ENCODE measurements around the gene SLC7A14. TPM values are rescaled to one million over a fixed set of nuclear protein-coding genes. Genes with fewer than 3 reads are reported as not detected.

Gene SLC7A14
- total RNA-seq, 1 experiment from 2014 or later, result not detected

- H3K36me3 ChIP-seq, result no peaks in the 10 kb centered on the region
These were observed 79.3 kb downstream of the SLC7A14 start for GRCh38 chr3:170506556-170506955.

GRCh38 chr3:170502297-170502696 lies 83.6 kb downstream of the SLC7A14 start:
- H3K27ac ChIP-seq, result no peak overlapping the region
- no peaks in the 10 kb centered on the region for H3K36me3 ChIP-seq
- no peaks in the 10 kb centered on the region for H3K4me1 ChIP-seq
- DNase-seq, result no peak
- no peaks in the 10 kb centered on the region for H3K27me3 ChIP-seq
- H3K4me3 ChIP-seq, result no peak overlapping the region
- H3K9me3 ChIP-seq (replicated peaks), result no peaks in the 10 kb centered on the region

More at GRCh38 chr3:170506556-170506955, 79.3 kb downstream of the SLC7A14 start:
- H3K27me3 ChIP-seq, result no peaks in the 10 kb centered on the region
- DNase-seq, result no peak
- no peaks in the 10 kb centered on the region for H3K4me1 ChIP-seq
- H3K27ac ChIP-seq, result no peak overlapping the region
- no peaks in the 10 kb centered on the region for H3K9me3 ChIP-seq (replicated peaks)
- no peak overlapping the region for H3K4me3 ChIP-seq

- Histone ChIP-seq H3K27me3 (no peaks in the 10 kb centered on the region), H3K4me3 (no peak overlapping the region), H3K4me1 (no peaks in the 10 kb centered on the region), H3K36me3 (no peaks in the 10 kb centered on the region), H3K9me3 (replicated peaks) (no peaks in the 10 kb centered on the region), H3K27ac (no peak overlapping the region)
- no peak for DNase-seq
These were observed 84.9 kb downstream of the SLC7A14 start for GRCh38 chr3:170500995-170501394.

GRCh38 chr3:170500462-170500861 lies 85.4 kb downstream of the SLC7A14 start:
- DNase-seq, result no peak
- Histone ChIP-seq H3K4me3 (no peak overlapping the region), H3K4me1 (no peaks in the 10 kb centered on the region), H3K9me3 (replicated peaks) (no peaks in the 10 kb centered on the region), H3K36me3 (no peaks in the 10 kb centered on the region), H3K27ac (no peak overlapping the region), H3K27me3 (no peaks in the 10 kb centered on the region)

- peak; percentile 19 to 49 for DNase-seq
- H3K4me1 ChIP-seq, result no peaks in the 10 kb centered on the region
- no peaks in the 10 kb centered on the region for H3K9me3 ChIP-seq (replicated peaks)
- no peaks in the 10 kb centered on the region for H3K36me3 ChIP-seq
- H3K27ac ChIP-seq, result no peak overlapping the region
- H3K27me3 ChIP-seq, result no peaks in the 10 kb centered on the region
- no peak overlapping the region for H3K4me3 ChIP-seq
These were observed 86.2 kb downstream of the SLC7A14 start for GRCh38 chr3:170499562-170500156.

- DNase-seq, result no peak
- Histone ChIP-seq H3K9me3 (replicated peaks) (no peaks in the 10 kb centered on the region), H3K4me1 (no peaks in the 10 kb centered on the region), H3K27me3 (no peaks in the 10 kb centered on the region), H3K4me3 (no peak overlapping the region), H3K27ac (no peak overlapping the region), H3K36me3 (no peaks in the 10 kb centered on the region)
These were observed 88.4 kb downstream of the SLC7A14 start for GRCh38 chr3:170497207-170498095.

- Histone ChIP-seq H3K4me1 (no peaks in the 10 kb centered on the region), H3K27me3 (no peaks in the 10 kb centered on the region), H3K36me3 (no peaks in the 10 kb centered on the region), H3K4me3 (no peak overlapping the region), H3K27ac (no peak overlapping the region), H3K9me3 (replicated peaks) (no peaks in the 10 kb centered on the region)
- no peak for DNase-seq
These were observed 89.1 kb downstream of the SLC7A14 start for GRCh38 chr3:170496868-170497140.

- Histone ChIP-seq H3K27me3 (no peaks in the 10 kb centered on the region), H3K4me3 (no peak overlapping the region), H3K36me3 (no peaks in the 10 kb centered on the region), H3K27ac (no peak overlapping the region), H3K9me3 (replicated peaks) (no peaks in the 10 kb centered on the region), H3K4me1 (no peaks in the 10 kb centered on the region)
- no peak for DNase-seq
These were observed 89.6 kb downstream of the SLC7A14 start for GRCh38 chr3:170496026-170496867.

GRCh38 chr3:170494766-170495165 lies 91.1 kb downstream of the SLC7A14 start:
- H3K27ac ChIP-seq, result no peak overlapping the region
- DNase-seq, result no peak
- H3K9me3 ChIP-seq (replicated peaks), result no peaks in the 10 kb centered on the region
- no peak overlapping the region for H3K4me3 ChIP-seq
- H3K27me3 ChIP-seq, result no peaks in the 10 kb centered on the region
- no peaks in the 10 kb centered on the region for H3K36me3 ChIP-seq
- no peaks in the 10 kb centered on the region for H3K4me1 ChIP-seq

- Histone ChIP-seq H3K27me3 (no peaks in the 10 kb centered on the region), H3K27ac (no peak overlapping the region), H3K4me3 (no peak overlapping the region), H3K9me3 (replicated peaks) (no peaks in the 10 kb centered on the region), H3K36me3 (no peaks in the 10 kb centered on the region), H3K4me1 (no peaks in the 10 kb centered on the region)
- DNase-seq, result no peak
These were observed 92.1 kb downstream of the SLC7A14 start for GRCh38 chr3:170493712-170494182.

GRCh38 chr3:170491901-170492300 lies 94.0 kb downstream of the SLC7A14 start:
- Histone ChIP-seq H3K36me3 (no peaks in the 10 kb centered on the region), H3K9me3 (replicated peaks) (no peaks in the 10 kb centered on the region), H3K4me3 (no peak overlapping the region), H3K27me3 (no peaks in the 10 kb centered on the region), H3K4me1 (no peaks in the 10 kb centered on the region), H3K27ac (no peak overlapping the region)
- no peak for DNase-seq

- no peaks in the 10 kb centered on the region for H3K36me3 ChIP-seq
- H3K4me1 ChIP-seq, result no peaks in the 10 kb centered on the region
- H3K27me3 ChIP-seq, result no peaks in the 10 kb centered on the region
- no peak overlapping the region for H3K4me3 ChIP-seq
- DNase-seq, result no peak
- H3K9me3 ChIP-seq (replicated peaks), result no peaks in the 10 kb centered on the region
- H3K27ac ChIP-seq, result no peak overlapping the region
These were observed 94.9 kb downstream of the SLC7A14 start for GRCh38 chr3:170490828-170491560.

- Histone ChIP-seq H3K27ac (no peak overlapping the region), H3K36me3 (no peaks in the 10 kb centered on the region), H3K27me3 (no peaks in the 10 kb centered on the region), H3K9me3 (replicated peaks) (no peaks in the 10 kb centered on the region), H3K4me1 (no peaks in the 10 kb centered on the region), H3K4me3 (no peak overlapping the region)
- no peak for DNase-seq
These were observed 97.1 kb downstream of the SLC7A14 start for GRCh38 chr3:170488802-170489201.

GRCh38 chr3:170487031-170487430 lies 98.8 kb downstream of the SLC7A14 start:
- Histone ChIP-seq H3K36me3 (no peaks in the 10 kb centered on the region), H3K27me3 (no peaks in the 10 kb centered on the region), H3K27ac (no peak overlapping the region), H3K9me3 (replicated peaks) (no peaks in the 10 kb centered on the region), H3K4me3 (no peak overlapping the region), H3K4me1 (no peaks in the 10 kb centered on the region)
- DNase-seq, result no peak
